ENCODE measurements around the gene KATNA1. TPM values are rescaled to one million over a fixed set of nuclear protein-coding genes. Genes with fewer than 3 reads are reported as not detected.
A peak's percentile ranks its signal among the peaks of the same experiment; 100 is the strongest.

The KATNA1 gene
- total RNA-seq, 1 donor from 2014 or later: 9.5 TPM

- intact Hi-C loops (cut with micrococcal nuclease): no loop called here
- DNase-seq (no peak), ATAC-seq (no peak)
Observed at GRCh38 chr6:149551920-149552319, 96.6 kb downstream of the KATNA1 start.

DNA sequence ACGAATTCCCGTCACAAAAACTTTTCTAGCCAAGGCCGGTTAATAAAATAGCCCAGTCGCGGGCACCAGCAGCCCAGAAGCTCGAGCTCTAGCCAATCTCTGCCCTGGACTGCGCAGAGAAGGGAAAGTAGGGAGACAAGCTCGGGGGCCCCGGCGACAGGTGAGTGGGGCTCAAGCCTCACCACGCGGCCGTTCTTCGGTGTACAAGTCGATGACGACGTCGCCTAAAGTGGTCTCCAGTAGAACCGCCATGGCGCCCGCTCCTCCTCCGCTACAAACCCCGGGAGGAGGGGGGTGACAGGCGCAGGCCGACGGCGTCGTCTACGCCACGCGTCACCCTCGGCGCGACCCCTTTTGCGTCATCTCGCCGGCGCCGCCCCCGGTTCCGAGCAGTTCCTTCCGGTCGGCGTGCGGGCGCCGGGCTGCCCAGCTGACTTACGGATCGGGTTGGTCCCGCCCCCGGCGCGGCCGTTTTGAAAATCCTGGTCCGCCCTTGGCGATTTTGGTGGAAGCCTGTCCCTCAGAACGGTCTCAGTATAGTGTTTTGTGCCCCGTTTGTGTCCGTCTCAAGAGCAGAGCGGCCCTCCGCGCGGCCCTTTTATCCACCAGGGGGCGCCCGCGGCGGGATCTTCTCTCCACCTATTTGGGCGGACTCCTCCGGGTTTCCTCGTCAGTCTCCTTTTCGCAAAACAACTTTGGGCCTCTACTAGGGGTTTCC, 102.6 kb downstream of the KATNA1 start, which contains the start of gene PPIL4:
TSS of gene PPIL4 (minus strand) at position 290 of the 718 bp plus-strand sequence. CDS start at position 252, 38 bp downstream.
- peak; percentile 99 for DNase-seq
- peak; percentile 98 for ATAC-seq
- intact Hi-C loops (cut with micrococcal nuclease): no loop called here

GRCh38 chr6:149545258-149545753, 103.2 kb downstream of the KATNA1 start:
- DNase-seq (peak; percentile 40), ATAC-seq (peak; percentile 40)
- intact Hi-C loops (cut with micrococcal nuclease): no loop called here

Other genes with a start within 250 kb of the KATNA1 start
- gene SUMO4, start 248.5 kb downstream of the KATNA1 start, total RNA-seq: 0.32 TPM
- gene ZC3H12D, start 163.7 kb downstream of the KATNA1 start, total RNA-seq: 0.42 TPM
- 15.6 TPM for gene PPIL4, start 102.7 kb downstream of the KATNA1 start, total RNA-seq
- 55.2 TPM for gene GINM1, start 82.3 kb downstream of the KATNA1 start, total RNA-seq
- 12.2 TPM for gene LATS1, start 69.4 kb upstream of the KATNA1 start, total RNA-seq
- gene NUP43, start 97.8 kb upstream of the KATNA1 start, total RNA-seq: 30.1 TPM
- 171 TPM for gene PCMT1, start 101.0 kb upstream of the KATNA1 start, total RNA-seq
- 21.5 TPM for gene LRP11, start 215.6 kb upstream of the KATNA1 start, total RNA-seq
- 0.79 TPM for gene RAET1E, start 249.4 kb upstream of the KATNA1 start, total RNA-seq

Measured in left ventricle myocardium superior (tissue), 1 donor.